Stimulated activated naive CD8-positive, alpha-beta T cell treated with anti-CD3 and anti-CD28 coated beads, Interleukin-15, amount 100 ng/mL, for 72 hours (primary cell): ENCODE results near the gene HS3ST3B1.

Experiments
- ATAC-seq: fragments of 150-1000 bp; cut with Tn5 transposase; 2 replicates; pipeline ENCODE4 v1.10.0; 2021; ENCODE audit warnings: mild to moderate bottlenecking, moderate library complexity
- DNase-seq, 2 donors: peaks; one replicate each; pipeline ENCODE4 v3.0.0; 2021 to 2022
- H3K27ac Mint-ChIP-seq, 2 donors: one replicate each; pipeline ENCODE4 v1.8.0; 2022; ENCODE audit warnings: mild to moderate bottlenecking in 2 of 2, mixed read lengths in 2 of 2, moderate library complexity in 2 of 2
- H3K27me3 Mint-ChIP-seq: one replicate; pipeline ENCODE4 v1.8.0; 2022; ENCODE audit warnings: mixed read lengths
- H3K4me1 Mint-ChIP-seq: one replicate; pipeline ENCODE4 v1.8.0; 2022; ENCODE audit warnings: mild to moderate bottlenecking, mixed read lengths
- H3K4me3 Mint-ChIP-seq, 2 donors: one replicate each; pipeline ENCODE4 v1.8.0; 2022; ENCODE audit warnings: mild to moderate bottlenecking in 2 of 2, mixed read lengths in 2 of 2, moderate library complexity in 1 of 2
- H3K9me3 Mint-ChIP-seq, 2 donors: one replicate each; pipeline ENCODE4 v1.8.0; 2022; ENCODE audit warnings: mixed read lengths in 2 of 2

The HS3ST3B1 gene

GRCh38 chr17:14310101-14310500 is 9.2 kb downstream of the HS3ST3B1 start:
- H3K9me3 Mint-ChIP-seq = no peaks in the 10 kb centered on the region
- ATAC-seq (no peak), DNase-seq (no peak)
- peak overlapping the region; percentile 78 to 88 for H3K4me3 Mint-ChIP-seq
- H3K27me3 Mint-ChIP-seq = no peaks in the 10 kb centered on the region
- H3K27ac Mint-ChIP-seq = peak overlapping the region in 1 of 2 donors; percentile 49
- H3K4me1 Mint-ChIP-seq = peaks cover 68% of the 10 kb centered on the region

- no peaks in the 10 kb centered on the region for H3K9me3 Mint-ChIP-seq
Observed at GRCh38 chr17:14310605-14311004, 9.7 kb downstream of the HS3ST3B1 start.

GRCh38 chr17:14311186-14311705 is 10.4 kb downstream of the HS3ST3B1 start:
- DNase-seq (no peak), ATAC-seq (no peak)
- no peaks in the 10 kb centered on the region for H3K9me3 Mint-ChIP-seq
- no peak overlapping the region for H3K4me3 Mint-ChIP-seq
- H3K27ac Mint-ChIP-seq = no peak overlapping the region
- H3K4me1 Mint-ChIP-seq = peaks cover 68% of the 10 kb centered on the region
- H3K27me3 Mint-ChIP-seq = no peaks in the 10 kb centered on the region

More at GRCh38 chr17:14310605-14311004, 9.7 kb downstream of the HS3ST3B1 start:
- DNase-seq (no peak), ATAC-seq (no peak)
- Mint-ChIP-seq H3K27me3 (no peaks in the 10 kb centered on the region), H3K4me3 (peak overlapping the region; percentile 47 to 88), H3K27ac (no peak overlapping the region), H3K4me1 (peaks cover 68% of the 10 kb centered on the region)

GRCh38 chr17:14311981-14312380 is 11.1 kb downstream of the HS3ST3B1 start:
- ATAC-seq (no peak), DNase-seq (no peak)
- Mint-ChIP-seq H3K4me1 (peaks cover 69% of the 10 kb centered on the region), H3K27ac (no peak overlapping the region), H3K9me3 (no peaks in the 10 kb centered on the region), H3K4me3 (no peak overlapping the region), H3K27me3 (no peaks in the 10 kb centered on the region)

DNA sequence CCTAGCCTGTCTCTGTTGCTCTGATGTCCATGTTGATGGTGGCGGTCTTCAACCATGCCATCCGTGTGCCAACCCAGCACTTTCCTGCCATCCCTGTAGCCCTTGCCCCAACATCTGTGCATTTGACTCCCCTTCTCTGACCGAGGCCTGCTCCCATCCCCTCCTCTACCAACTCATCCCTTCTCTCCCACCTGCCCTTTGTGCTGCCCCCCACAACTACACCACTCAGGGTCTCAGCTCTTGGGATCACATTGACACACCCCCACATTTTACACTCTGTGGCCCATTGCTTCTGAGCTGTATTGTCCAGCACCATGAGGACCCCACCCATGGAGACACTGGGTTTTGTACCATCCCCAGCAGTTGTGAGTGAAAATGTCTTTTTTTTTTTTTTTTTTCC is 11.6 kb downstream of the HS3ST3B1 start:
- Mint-ChIP-seq H3K9me3 (no peaks in the 10 kb centered on the region), H3K27ac (peak overlapping the region in 1 of 2 donors; percentile 8), H3K4me1 (peaks cover 73% of the 10 kb centered on the region), H3K27me3 (no peaks in the 10 kb centered on the region), H3K4me3 (no peak overlapping the region)
- DNase-seq = no peak
- no peak for ATAC-seq

DNA sequence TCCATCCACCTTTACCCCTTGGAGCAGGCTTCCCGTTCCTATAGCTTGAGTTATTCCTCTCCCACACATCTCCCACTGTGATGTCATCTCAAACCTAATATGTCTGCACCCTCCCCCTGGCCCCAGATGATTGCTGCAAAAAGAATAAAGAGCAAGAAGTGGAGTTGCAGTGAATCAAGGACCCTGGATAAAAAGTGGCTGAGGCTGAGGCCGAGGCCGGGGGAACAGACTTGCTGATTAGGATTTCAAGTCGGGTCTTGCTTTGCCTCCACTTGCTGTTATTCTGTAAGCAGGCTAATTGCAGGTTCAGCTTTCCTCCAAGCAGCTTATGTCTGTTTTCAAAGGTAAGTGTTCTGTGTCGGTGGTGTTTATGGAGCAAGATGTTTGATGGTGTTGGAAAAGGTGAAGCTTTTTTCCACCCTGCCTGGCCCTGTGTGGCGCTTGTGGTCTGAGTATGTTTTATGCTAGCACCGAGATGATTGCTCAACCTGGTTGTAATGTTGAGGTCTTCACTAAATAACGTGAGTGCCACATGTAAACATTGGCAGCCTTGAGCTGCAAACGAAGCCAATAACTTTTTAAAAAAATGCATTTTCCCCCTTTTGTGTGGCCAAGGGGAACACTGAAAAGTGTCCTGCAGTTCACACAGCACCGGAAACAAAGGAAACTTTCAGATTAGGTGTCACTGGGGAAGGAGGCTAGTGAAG is 15.4 kb downstream of the HS3ST3B1 start:
- DNase-seq (no peak), ATAC-seq (no peak)
- H3K27me3 Mint-ChIP-seq = no peaks in the 10 kb centered on the region
- H3K4me3 Mint-ChIP-seq = no peak overlapping the region
- no peak overlapping the region for H3K27ac Mint-ChIP-seq
- H3K9me3 Mint-ChIP-seq = no peaks in the 10 kb centered on the region
- peaks cover 81% of the 10 kb centered on the region for H3K4me1 Mint-ChIP-seq

DNA sequence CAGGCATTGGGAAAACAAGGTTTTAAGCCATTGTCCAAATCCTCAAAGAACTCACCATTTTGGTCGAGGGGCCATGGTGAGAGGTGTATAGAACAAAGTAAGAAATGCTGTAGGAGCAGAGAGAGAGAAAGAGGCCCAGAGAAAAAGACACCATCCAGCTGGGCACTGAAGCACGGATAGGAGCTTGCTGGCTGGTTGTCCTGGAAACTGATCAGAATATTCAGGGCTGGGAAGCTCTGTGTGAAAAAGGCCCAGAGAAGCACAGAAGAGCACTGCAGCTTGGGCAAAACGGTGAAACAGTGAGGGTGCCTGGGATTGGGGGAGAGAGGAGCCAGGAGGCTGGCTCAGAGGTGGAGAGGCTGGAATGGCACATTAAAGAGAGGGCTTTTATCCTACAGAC is 16.5 kb downstream of the HS3ST3B1 start:
- no peak for ATAC-seq
- Mint-ChIP-seq H3K4me1 (peaks cover 82% of the 10 kb centered on the region), H3K4me3 (no peak overlapping the region), H3K27ac (no peak overlapping the region), H3K9me3 (no peaks in the 10 kb centered on the region), H3K27me3 (no peaks in the 10 kb centered on the region)
- DNase-seq = no peak

GRCh38 chr17:14318109-14318917 is 17.4 kb downstream of the HS3ST3B1 start:
- Mint-ChIP-seq H3K9me3 (no peaks in the 10 kb centered on the region), H3K4me1 (peaks cover 88% of the 10 kb centered on the region), H3K27ac (peak overlapping the region in 1 of 2 donors; percentile 78), H3K27me3 (no peaks in the 10 kb centered on the region), H3K4me3 (peak overlapping the region; percentile 9 to 62)
- no peak for DNase-seq
- peak; percentile 47 for ATAC-seq

- H3K4me1 Mint-ChIP-seq = peaks cover 91% of the 10 kb centered on the region
- ATAC-seq (peak; percentile 74), DNase-seq (peak in 1 of 2 donors; percentile 47)
- H3K9me3 Mint-ChIP-seq = no peaks in the 10 kb centered on the region
- H3K4me3 Mint-ChIP-seq = peak overlapping the region; percentile 9 to 62
- H3K27me3 Mint-ChIP-seq = no peaks in the 10 kb centered on the region
- peak overlapping the region in 1 of 2 donors; percentile 78 for H3K27ac Mint-ChIP-seq
Observed at GRCh38 chr17:14318918-14319205, 18.0 kb downstream of the HS3ST3B1 start.

DNA sequence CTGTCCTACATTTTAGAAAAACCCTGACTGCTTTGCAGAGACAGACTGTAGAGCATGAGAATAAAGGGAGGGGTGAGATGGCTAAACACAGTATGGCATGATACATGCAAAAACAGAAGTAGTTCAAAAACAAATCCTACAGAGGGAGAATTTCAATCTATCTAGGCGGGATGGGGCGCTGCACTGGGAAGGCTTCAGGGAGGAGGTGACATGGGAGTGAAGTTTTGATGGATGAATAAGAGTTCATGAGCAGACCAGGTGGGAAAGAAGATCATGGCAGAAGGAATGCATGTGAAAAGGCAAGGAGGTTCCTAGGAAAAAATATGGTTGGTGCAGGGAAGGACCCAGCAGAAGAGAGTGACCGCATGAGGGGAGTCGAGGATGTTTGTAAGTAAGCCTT is 19.2 kb downstream of the HS3ST3B1 start:
- peak overlapping the region in 1 of 2 donors; percentile 60 for H3K27ac Mint-ChIP-seq
- H3K9me3 Mint-ChIP-seq = no peaks in the 10 kb centered on the region
- H3K4me3 Mint-ChIP-seq = no peak overlapping the region
- H3K4me1 Mint-ChIP-seq = peaks cover 92% of the 10 kb centered on the region
- no peaks in the 10 kb centered on the region for H3K27me3 Mint-ChIP-seq
- no peak for DNase-seq
- no peak for ATAC-seq

- Mint-ChIP-seq H3K4me3 (peak overlapping the region; percentile 40 to 41), H3K4me1 (peaks cover 89% of the 10 kb centered on the region), H3K27ac (no peak overlapping the region), H3K27me3 (no peaks in the 10 kb centered on the region), H3K9me3 (no peaks in the 10 kb centered on the region)
- no peak for ATAC-seq
- DNase-seq = no peak
Observed at GRCh38 chr17:14320734-14321475, 20.0 kb downstream of the HS3ST3B1 start.

DNA sequence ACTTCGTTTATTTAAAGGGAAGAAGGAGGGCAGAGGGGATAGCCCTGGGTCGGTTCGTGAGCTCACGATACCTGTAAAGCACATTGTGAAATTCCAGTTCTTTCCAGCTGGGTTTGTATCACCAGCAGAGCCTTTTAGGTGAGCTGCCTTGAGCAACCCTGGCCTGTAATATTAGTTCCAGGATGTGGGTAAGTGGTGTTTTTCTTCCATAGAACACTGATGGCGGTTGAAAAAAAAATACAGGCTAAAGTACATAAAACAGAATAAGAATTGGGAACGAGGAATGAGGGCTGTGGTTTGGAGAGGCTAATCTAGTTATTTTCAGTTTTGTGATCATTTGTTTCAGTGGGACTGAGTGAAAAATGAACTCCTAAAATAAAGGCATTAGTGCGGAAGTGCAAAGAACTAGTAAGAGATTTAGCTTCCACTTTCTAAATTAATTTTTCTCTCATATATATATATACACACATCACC is 20.6 kb downstream of the HS3ST3B1 start:
- peaks cover 85% of the 10 kb centered on the region for H3K4me1 Mint-ChIP-seq

GRCh38 chr17:14321980-14322776 is 21.3 kb downstream of the HS3ST3B1 start:
- peak overlapping the region in 1 of 2 donors; percentile 19 for H3K27ac Mint-ChIP-seq
- no peaks in the 10 kb centered on the region for H3K9me3 Mint-ChIP-seq
- H3K27me3 Mint-ChIP-seq = no peaks in the 10 kb centered on the region
- ATAC-seq (no peak), DNase-seq (no peak)
- H3K4me1 Mint-ChIP-seq = peaks cover 79% of the 10 kb centered on the region
- peak overlapping the region; percentile 10 to 30 for H3K4me3 Mint-ChIP-seq

More for the DNA sequence above, 20.6 kb downstream of the HS3ST3B1 start:
- Mint-ChIP-seq H3K27me3 (no peaks in the 10 kb centered on the region), H3K9me3 (no peaks in the 10 kb centered on the region), H3K27ac (peak overlapping the region in 1 of 2 donors; percentile 56), H3K4me3 (peak overlapping the region; percentile 40 to 41)
- ATAC-seq (peak; percentile 53), DNase-seq (no peak)

- H3K4me1 Mint-ChIP-seq = peaks cover 74% of the 10 kb centered on the region
- no peak for ATAC-seq
- no peak overlapping the region for H3K4me3 Mint-ChIP-seq
- H3K27ac Mint-ChIP-seq = no peak overlapping the region
- no peaks in the 10 kb centered on the region for H3K27me3 Mint-ChIP-seq
- no peak for DNase-seq
- no peaks in the 10 kb centered on the region for H3K9me3 Mint-ChIP-seq
Observed at GRCh38 chr17:14323522-14323981, 22.7 kb downstream of the HS3ST3B1 start.
